T-helper 17 cell (primary cell): ENCODE results near the gene SPRR2E. TPM values are rescaled to one million over a fixed set of nuclear protein-coding genes. Genes with fewer than 3 reads are reported as not detected.
"Not testable (repeated sequence)": the region's sequence is repeated elsewhere in the genome, so short reads cannot be mapped to it uniquely, and the experiment has no call there.

Source experiments
- ATAC-seq: fragments of 150-1000 bp; cut with Tn5 transposase; 2 replicates; pipeline ENCODE4 v1.10.0; 2021; ENCODE audit warnings: mild to moderate bottlenecking, moderate library complexity
- DNase-seq, 3 donors: peaks; one replicate each; pipeline versions ENCODE4 v3.0.0 to v3.0.0-alpha.2; 2020 to 2021
- H3K9me3 ChIP-seq: one replicate; pipeline ENCODE4 v1.7.0; 2013; ENCODE audit warnings: low read length, mild to moderate bottlenecking; ENCODE audit not compliant: control insufficient read depth, poor library complexity, severe bottlenecking
- H3K27ac Mint-ChIP-seq: one replicate; pipeline ENCODE4 v1.8.0; 2022; ENCODE audit warnings: mild to moderate bottlenecking, moderate library complexity, mixed read lengths
- H3K27me3 Mint-ChIP-seq: one replicate; pipeline ENCODE4 v1.8.0; 2022; ENCODE audit warnings: mixed read lengths
- H3K36me3 Mint-ChIP-seq: one replicate; pipeline ENCODE4 v1.8.0; 2022; ENCODE audit warnings: low read depth, mixed read lengths
- H3K4me1 Mint-ChIP-seq: one replicate; pipeline ENCODE4 v1.8.0; 2022; ENCODE audit warnings: mild to moderate bottlenecking, mixed read lengths
- H3K4me3 Mint-ChIP-seq: one replicate; pipeline ENCODE4 v1.8.0; 2022; ENCODE audit warnings: mild to moderate bottlenecking, moderate library complexity, mixed read lengths
- total RNA-seq, 4 donors: library from RNA in 2 of 4; stranded (reverse) in 2 of 4; gene quantifications; one replicate each; pipeline ENCODE4 v1.2.3 and lab custom pipeline; 2022 to 2026

The SPRR2E gene
- total RNA-seq (not detected), total RNA-seq (lab: John Stamatoyannopoulos, UW) (0 reads per million in 2 donors)

DNA sequence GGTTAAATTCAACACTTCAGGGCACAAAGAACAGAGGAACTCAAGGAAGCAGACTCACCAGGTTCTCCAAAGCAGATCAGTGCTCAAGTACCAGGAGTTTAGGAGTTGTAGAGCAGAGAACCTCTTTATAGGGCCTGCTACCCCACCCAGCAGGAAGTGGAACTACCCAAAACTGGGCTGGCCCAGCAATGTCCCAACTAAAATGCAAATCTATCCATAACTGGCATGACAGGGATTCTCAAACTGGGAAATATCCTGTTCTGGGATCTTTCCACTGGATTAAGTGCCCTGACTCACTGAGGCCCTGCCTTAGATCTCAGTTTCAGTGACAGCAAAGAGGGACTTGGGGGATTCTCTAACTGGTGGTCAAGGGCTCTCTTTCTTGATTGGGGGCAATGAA lies at the start of gene SPRR2E:
Gene SPRR2E, minus strand, starts transcription at position 101 of the 400 bp plus-strand sequence. CDS start 775 bp downstream, outside the sequence.
- Mint-ChIP-seq H3K27ac (no peak within 1 kb of the TSS), H3K4me1 (no peaks in the 10 kb centered on the region), H3K4me3 (no peak within 1 kb of the TSS), H3K36me3 (no peaks in the 10 kb centered on the region), H3K27me3 (peaks cover 38% of the 10 kb centered on the region)
- H3K9me3 ChIP-seq, result no peaks in the 10 kb centered on the region
- no peak for ATAC-seq
- no peak for DNase-seq

DNA sequence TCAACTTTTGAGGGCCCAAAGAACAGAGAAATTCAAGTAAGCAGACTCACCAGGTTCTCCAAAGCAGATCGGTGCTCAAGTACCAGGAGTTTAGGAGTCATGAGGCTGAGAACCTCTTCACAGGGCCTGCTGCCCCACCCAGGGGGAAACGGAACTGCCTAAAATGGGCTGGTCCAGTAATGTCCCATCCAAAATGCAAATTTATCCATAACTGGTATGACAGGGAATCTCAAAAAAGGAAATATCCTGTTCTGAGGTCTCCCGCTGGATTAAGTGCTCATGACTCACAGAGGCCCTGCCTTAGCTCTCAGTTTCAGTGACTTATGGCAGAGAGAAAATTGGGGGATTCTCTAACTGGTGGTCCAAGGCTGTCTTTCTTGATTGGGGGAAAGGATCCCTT lies 47.1 kb upstream of the SPRR2E start:
- DNase-seq, result no peak
- H3K27me3 Mint-ChIP-seq, result peaks cover 65% of the 10 kb centered on the region

GRCh38 chr1:153140484-153140883 lies 46.2 kb upstream of the SPRR2E start:
- H3K27me3 Mint-ChIP-seq, result peaks cover 66% of the 10 kb centered on the region
- no peak overlapping the region for H3K4me3 Mint-ChIP-seq
- H3K4me1 Mint-ChIP-seq, result no peaks in the 10 kb centered on the region
- no peaks in the 10 kb centered on the region for H3K9me3 ChIP-seq
- H3K27ac Mint-ChIP-seq, result no peak overlapping the region
- ATAC-seq, result no peak
- no peak for DNase-seq
- peaks cover 2% of the 10 kb centered on the region for H3K36me3 Mint-ChIP-seq

More for the DNA sequence above, 47.1 kb upstream of the SPRR2E start:
- ATAC-seq, result no peak
- H3K27ac Mint-ChIP-seq, result no peak overlapping the region
- no peaks in the 10 kb centered on the region for H3K4me1 Mint-ChIP-seq
- H3K9me3 ChIP-seq, result no peaks in the 10 kb centered on the region
- H3K4me3 Mint-ChIP-seq, result no peak overlapping the region
- peaks cover 2% of the 10 kb centered on the region for H3K36me3 Mint-ChIP-seq

DNA sequence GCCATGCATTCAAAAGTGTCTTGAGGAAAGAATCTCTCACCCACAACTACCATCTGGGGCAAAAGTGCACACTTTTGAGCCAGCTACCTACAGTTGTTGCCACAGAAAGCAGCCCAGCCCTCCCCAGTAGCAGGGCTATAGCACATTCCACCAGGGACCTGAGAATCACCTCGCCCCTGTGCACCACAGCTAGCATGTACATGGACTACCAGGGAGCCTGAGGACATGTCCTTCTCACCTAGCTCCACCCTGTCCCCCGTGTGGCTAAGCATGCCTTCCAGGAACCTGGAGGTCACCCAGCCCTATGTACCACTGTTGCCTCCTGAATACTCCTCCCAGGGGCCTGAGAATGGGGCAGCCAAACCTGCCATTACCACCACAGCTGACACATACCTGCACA lies 39.4 kb upstream of the SPRR2E start:
- DNase-seq, result no peak
- no peak overlapping the region for H3K4me3 Mint-ChIP-seq
- H3K27ac Mint-ChIP-seq, result no peak overlapping the region
- peaks cover 58% of the 10 kb centered on the region for H3K27me3 Mint-ChIP-seq
- ATAC-seq, result no peak
- H3K9me3 ChIP-seq, result no peaks in the 10 kb centered on the region
- H3K4me1 Mint-ChIP-seq, result no peaks in the 10 kb centered on the region
- no peaks in the 10 kb centered on the region for H3K36me3 Mint-ChIP-seq

GRCh38 chr1:153133267-153133666 lies 38.9 kb upstream of the SPRR2E start:
- H3K27me3 Mint-ChIP-seq, result peaks cover 58% of the 10 kb centered on the region
- H3K4me3 Mint-ChIP-seq, result no peak overlapping the region
- ATAC-seq (no peak), DNase-seq (no peak)
- no peak overlapping the region for H3K27ac Mint-ChIP-seq
- no peaks in the 10 kb centered on the region for H3K9me3 ChIP-seq
- H3K4me1 Mint-ChIP-seq, result no peaks in the 10 kb centered on the region
- H3K36me3 Mint-ChIP-seq, result no peaks in the 10 kb centered on the region

GRCh38 chr1:153128688-153129087 lies 34.4 kb upstream of the SPRR2E start:
- H3K4me3 Mint-ChIP-seq, H3K9me3 ChIP-seq, H3K4me1 Mint-ChIP-seq, ATAC-seq, DNase-seq, H3K27ac Mint-ChIP-seq, H3K36me3 Mint-ChIP-seq: not testable (repeated sequence)
- peaks cover 31% of the 10 kb centered on the region for H3K27me3 Mint-ChIP-seq

DNA sequence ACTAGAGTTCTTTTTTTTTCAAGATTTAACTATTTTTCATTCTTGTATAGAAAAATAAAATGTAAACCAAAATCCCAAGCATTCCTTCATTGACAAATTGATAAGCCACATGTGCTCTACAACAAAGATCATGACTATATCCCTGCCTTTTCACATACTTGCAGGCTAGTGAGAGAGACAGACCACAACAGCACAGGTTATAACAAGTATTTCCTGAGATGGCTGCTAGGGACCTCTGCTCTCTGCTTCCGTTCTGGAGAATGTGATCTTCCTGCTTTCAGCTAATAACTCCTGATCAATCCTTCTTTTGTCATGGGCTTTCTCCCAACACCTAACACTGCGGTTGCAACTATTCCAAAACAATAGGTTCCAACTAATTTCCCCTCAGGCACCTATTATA lies 33.0 kb upstream of the SPRR2E start:
- Mint-ChIP-seq H3K36me3 (no peaks in the 10 kb centered on the region), H3K4me3 (no peak overlapping the region), H3K27me3 (peaks cover 23% of the 10 kb centered on the region), H3K4me1 (no peaks in the 10 kb centered on the region), H3K27ac (no peak overlapping the region)
- H3K9me3 ChIP-seq, result peaks cover 2% of the 10 kb centered on the region
- DNase-seq, result no peak
- ATAC-seq, result no peak

GRCh38 chr1:153125536-153125935 lies 31.2 kb upstream of the SPRR2E start:
- peaks cover 2% of the 10 kb centered on the region for H3K9me3 ChIP-seq
- peaks cover 18% of the 10 kb centered on the region for H3K27me3 Mint-ChIP-seq
- no peaks in the 10 kb centered on the region for H3K36me3 Mint-ChIP-seq
- H3K4me1 Mint-ChIP-seq, result no peaks in the 10 kb centered on the region
- ATAC-seq (no peak), DNase-seq (no peak)
- no peak overlapping the region for H3K4me3 Mint-ChIP-seq
- H3K27ac Mint-ChIP-seq, result no peak overlapping the region

DNA sequence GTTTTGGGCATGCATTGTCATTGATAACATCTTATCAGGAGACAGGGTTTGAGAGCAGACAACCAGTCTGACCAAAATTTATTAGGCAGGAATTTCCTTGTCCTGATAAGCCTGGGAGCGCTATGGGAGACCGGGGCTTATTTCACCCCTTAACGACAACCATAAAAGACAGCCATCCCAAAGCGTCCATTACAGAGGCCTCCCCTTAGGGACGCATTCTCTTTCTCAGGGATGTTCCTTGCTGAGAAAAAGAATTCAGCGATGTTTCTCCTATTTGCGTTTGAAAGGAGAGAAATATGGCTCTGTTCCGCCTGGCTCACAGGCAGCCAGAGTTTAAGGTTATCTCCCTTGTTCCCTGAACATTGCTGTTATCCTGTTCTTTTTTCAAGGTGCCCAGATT lies 29.5 kb upstream of the SPRR2E start:
- not testable (repeated sequence) for H3K27ac Mint-ChIP-seq, H3K36me3 Mint-ChIP-seq, H3K9me3 ChIP-seq, H3K4me1 Mint-ChIP-seq, ATAC-seq, H3K4me3 Mint-ChIP-seq, DNase-seq
- H3K27me3 Mint-ChIP-seq, result peaks cover 19% of the 10 kb centered on the region

DNA sequence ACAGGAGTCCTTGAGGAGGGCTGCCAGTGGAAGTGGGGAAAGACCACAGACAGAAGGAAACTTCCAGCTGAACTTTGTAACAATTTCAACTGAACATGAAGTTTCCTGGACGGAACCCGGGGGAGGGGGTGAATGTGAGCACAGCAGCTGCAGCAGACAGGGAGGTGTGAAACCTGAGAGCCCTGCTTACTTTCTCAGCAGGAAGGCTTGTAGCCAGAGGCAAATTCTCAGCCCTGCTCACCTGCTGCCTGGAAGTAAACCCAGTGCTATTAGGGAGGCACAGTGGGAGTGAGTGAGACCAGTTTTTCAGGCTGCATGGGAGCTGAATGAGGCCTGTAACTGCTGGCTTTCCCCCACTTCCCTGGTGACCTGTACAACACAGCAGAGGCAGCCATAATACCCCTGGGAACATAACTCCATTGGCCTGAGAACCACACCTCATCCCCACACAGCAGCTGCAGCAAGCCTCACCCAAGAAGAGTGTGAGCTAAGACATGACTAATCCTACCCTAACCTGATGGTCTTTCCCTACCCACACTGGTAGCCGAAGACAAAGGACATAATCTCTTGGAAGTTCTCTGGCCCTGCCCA lies 28.6 kb upstream of the SPRR2E start:
- no peaks in the 10 kb centered on the region for H3K36me3 Mint-ChIP-seq
- H3K4me3 Mint-ChIP-seq, result no peak overlapping the region
- H3K9me3 ChIP-seq, result peaks cover 2% of the 10 kb centered on the region
- peaks cover 25% of the 10 kb centered on the region for H3K27me3 Mint-ChIP-seq
- ATAC-seq (no peak), DNase-seq (no peak)
- no peak overlapping the region for H3K27ac Mint-ChIP-seq
- H3K4me1 Mint-ChIP-seq, result no peaks in the 10 kb centered on the region

- ATAC-seq (no peak), DNase-seq (no peak)
- Mint-ChIP-seq H3K27ac (no peak overlapping the region), H3K27me3 (peaks cover 37% of the 10 kb centered on the region), H3K4me1 (no peaks in the 10 kb centered on the region), H3K4me3 (no peak overlapping the region), H3K36me3 (no peaks in the 10 kb centered on the region)
- H3K9me3 ChIP-seq, result peaks cover 2% of the 10 kb centered on the region
Observed at GRCh38 chr1:153120945-153121344, 26.6 kb upstream of the SPRR2E start.

DNA sequence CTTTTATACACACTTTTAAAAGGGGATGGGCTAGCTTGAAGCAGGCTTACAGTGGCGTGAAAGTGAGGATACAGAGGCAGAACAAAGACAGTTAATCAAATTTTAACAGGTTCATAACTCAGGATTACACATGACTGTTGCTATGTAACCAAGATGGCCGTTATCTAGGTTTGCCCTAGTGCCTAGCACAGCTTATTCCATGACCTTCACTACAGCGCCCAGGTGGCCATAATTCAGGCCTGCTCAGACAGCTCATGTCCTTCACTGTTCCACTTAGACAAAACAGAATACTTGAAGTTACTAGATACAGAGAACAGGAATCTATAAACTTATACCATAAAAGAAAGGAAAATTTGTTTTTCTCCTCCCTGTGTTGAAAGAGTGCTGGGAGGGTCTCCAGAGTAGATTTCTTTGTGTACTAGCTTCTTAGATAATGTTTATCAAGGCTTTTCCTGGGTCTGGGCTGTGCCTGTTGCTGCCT lies 25.2 kb upstream of the SPRR2E start:
- no peaks in the 10 kb centered on the region for H3K4me1 Mint-ChIP-seq
- no peak overlapping the region for H3K4me3 Mint-ChIP-seq
- no peaks in the 10 kb centered on the region for H3K9me3 ChIP-seq
- H3K36me3 Mint-ChIP-seq, result peaks cover 2% of the 10 kb centered on the region
- no peak overlapping the region for H3K27ac Mint-ChIP-seq
- ATAC-seq (no peak), DNase-seq (no peak)
- peaks cover 51% of the 10 kb centered on the region for H3K27me3 Mint-ChIP-seq

DNA sequence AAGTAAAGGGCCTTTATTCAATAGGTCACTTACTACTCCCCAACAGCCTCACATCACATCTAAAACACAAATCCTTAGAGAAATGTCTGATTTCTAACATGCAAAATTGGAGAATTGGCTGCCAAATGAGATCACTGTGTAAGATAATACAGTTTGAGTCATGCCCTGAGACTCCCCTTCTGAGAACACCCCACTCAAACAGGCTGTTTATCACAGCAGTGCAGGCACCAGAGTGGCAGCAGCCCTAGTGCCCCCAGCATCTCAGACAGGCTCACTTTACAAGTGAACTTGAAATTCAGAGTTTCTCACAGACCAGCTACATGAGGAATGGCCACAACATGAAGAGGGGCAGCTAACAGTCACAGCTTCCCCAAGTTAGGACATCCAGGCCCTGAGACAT lies 20.9 kb upstream of the SPRR2E start:
- not testable (repeated sequence) for H3K4me3 Mint-ChIP-seq, DNase-seq, ATAC-seq, H3K9me3 ChIP-seq, H3K4me1 Mint-ChIP-seq, H3K27ac Mint-ChIP-seq, H3K36me3 Mint-ChIP-seq
- H3K27me3 Mint-ChIP-seq, result peaks cover 62% of the 10 kb centered on the region

DNA sequence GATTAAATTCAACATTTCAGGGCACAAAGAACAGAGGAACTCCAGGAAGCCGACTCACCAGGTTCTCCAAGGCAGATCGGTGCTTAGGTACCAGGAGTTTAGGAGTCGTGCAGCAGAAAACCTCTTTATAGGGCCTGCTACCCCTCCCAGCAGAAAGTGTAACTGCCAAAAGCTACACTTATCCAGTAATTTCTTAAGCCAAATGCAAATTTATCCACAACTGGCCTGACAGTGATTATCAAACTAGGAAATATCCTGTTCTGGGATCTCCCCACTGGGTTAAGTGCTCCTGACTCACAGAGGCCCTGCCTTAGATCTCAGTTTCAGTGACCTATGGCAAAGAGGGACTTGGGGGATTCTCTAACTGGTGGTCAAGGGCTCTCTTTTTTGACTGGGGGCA lies 19.1 kb upstream of the SPRR2E start, which contains the start of gene SPRR2F:
Gene SPRR2F, minus strand, starts transcription at position 101 of the 400 bp plus-strand sequence. CDS start 783 bp downstream, outside the sequence.
- no peak within 1 kb of the TSS for H3K4me3 Mint-ChIP-seq
- ATAC-seq, result no peak

More for the DNA sequence above, 19.1 kb upstream of the SPRR2E start, which contains the start of gene SPRR2F:
- no peak for DNase-seq
- H3K27me3 Mint-ChIP-seq, result peaks cover 53% of the 10 kb centered on the region
- H3K9me3 ChIP-seq, result no peaks in the 10 kb centered on the region
- no peaks in the 10 kb centered on the region for H3K4me1 Mint-ChIP-seq
- no peak within 1 kb of the TSS for H3K27ac Mint-ChIP-seq
- H3K36me3 Mint-ChIP-seq, result peaks cover 2% of the 10 kb centered on the region
